Measurements from ENCODE around the gene FAM177A1. TPM values are rescaled to one million over a fixed set of nuclear protein-coding genes. Genes with fewer than 3 reads are reported as not detected.
"Not testable (repeated sequence)": the region's sequence is repeated elsewhere in the genome, so short reads cannot be mapped to it uniquely, and the experiment has no call there.

Gene FAM177A1, protein sequence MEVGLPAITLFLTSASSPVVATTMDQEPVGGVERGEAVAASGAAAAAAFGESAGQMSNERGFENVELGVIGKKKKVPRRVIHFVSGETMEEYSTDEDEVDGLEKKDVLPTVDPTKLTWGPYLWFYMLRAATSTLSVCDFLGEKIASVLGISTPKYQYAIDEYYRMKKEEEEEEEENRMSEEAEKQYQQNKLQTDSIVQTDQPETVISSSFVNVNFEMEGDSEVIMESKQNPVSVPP
- 46.7 and 53.9 TPM in 2 replicates for total RNA-seq (2014; rRNA removed; shearing (Covaris generic))

DNA sequence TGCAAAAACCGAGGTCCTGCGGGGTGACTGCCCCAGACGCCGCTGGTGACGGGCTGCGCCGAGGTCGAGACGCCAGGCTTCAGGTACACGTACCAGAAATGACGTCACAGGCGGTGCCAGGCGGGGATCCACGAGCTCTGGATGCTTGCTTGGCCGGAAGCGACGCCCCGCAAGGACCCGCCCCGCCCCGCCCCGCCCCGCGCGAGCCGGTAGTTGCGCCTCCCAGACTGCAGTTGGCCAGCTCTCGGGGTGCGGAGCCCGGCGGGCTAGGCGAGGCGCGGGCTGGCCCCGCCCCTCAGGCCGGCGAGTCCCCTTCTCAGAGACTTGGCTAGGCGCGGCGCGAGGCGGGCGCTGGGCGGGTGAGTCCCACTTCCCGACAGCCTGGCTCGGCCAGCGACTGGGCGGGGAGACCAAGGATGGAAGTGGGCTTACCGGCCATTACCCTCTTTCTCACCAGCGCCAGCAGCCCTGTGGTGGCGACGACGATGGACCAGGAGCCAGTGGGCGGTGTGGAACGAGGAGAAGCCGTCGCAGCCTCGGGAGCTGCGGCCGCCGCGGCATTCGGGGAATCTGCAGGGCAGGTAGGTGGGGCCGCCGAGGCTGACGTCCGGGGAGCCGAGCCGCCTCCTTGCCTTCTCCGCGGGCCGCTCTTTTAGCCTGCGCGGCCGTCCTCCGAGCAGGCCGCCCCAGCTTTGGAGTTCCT lies at the start of gene FAM177A1:
FAM177A1 (plus strand) TSS at position 225 of the 703 bp plus-strand sequence; CDS start at position 417, 192 bp downstream.
- peak; percentile 99 for DNase-seq (ENCODE audit: low read depth)

DNA sequence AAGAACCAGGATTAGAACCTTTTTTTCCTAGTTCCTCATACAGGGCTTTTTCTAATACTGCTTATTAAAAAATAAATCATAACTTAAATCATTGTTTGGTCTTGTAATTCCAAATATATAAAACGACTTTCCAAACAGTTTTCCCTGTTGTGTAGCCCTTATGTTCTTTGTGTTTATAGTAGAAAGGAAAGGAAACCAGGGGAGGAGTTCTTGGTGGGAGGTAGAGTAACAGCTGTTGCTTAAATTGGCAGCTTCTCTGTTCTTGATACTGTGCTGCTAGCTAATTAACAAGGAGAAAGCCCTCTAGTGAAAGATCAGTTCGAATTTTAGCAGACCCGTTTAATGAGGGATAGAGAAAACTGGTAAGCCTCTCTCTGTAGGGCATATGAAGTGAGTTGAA lies 48.3 kb upstream of the FAM177A1 start:
- DNase-seq (ENCODE audit: low read depth) = no peak

DNA sequence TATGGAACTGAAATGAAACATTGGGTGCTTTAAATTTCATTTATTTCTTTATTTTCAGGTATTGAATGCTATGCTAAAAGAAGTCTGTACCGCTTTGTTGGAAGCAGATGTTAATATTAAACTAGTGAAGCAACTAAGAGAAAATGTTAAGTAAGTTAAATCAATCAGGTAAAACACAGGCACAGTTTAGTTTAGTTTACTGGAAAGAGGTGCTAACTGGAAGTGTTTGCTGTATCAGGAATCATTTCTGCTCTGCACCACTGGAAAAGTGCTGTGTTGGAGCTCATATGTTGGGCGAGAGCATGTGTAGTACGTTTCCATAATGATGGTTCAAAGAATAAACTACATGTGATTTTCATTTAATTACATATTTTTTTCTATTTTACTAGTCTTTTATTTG lies 46.6 kb upstream of the FAM177A1 start:
- no peak for DNase-seq (ENCODE audit: low read depth)

DNA sequence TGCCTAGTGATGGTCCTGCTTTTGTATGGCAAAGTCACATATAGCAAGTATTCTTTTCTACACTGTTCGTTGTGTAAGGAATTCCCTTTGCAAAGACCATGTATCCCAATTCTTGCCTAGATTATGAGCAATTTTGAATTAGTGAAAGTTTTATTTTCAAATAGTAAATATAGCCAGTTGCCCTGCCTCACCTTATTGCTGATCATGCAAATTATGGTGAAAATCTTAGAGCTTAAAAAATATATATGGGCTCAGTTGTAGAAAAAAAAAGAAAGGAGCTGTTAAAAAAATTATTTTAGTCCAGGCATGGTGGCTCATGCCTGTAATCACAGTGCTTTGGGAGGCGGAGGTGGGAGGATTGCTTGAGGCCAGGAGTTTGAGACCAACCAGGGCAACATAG lies 44.5 kb upstream of the FAM177A1 start:
- no peak for DNase-seq (ENCODE audit: low read depth)

DNA sequence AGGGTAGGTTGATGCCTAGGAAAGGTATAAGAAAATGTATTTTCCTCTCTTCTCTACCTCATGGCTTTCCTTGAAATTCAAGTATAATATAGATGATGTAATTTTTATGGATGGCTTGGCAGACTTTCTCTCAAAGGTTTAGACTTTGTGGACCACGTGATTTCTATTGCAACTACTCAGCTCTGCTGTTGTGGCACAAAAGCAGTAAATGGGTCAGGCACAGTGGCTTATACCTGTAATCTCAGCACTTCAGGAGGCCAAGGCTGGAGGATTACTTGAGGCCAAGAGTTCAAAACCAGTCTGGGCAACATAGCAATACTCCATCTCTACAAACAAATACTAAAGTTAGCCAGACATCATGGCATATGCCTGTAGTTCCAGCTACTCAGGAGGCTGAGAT lies 41.2 kb upstream of the FAM177A1 start:
- no peak for DNase-seq (ENCODE audit: low read depth)

DNA sequence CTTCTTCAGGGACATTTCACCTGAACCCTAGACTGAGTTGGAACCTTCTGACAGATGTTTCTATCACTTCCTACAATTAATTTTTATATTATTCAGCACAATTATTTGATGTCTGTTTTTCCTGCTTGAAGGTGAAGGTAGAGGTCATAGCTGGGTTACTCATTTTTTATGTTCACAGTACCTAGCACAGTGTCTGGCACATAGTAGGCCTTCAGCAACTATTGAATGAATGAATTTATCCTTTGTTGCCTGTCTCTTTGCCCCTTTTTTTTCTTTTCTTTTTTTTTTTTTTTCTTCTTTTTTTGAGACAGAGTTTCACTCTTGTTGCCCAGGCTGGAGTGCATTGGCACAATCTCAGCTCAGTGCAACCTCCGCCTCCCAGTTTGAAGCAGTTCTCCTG lies 29.5 kb upstream of the FAM177A1 start:
- DNase-seq (ENCODE audit: low read depth) = no peak

DNA sequence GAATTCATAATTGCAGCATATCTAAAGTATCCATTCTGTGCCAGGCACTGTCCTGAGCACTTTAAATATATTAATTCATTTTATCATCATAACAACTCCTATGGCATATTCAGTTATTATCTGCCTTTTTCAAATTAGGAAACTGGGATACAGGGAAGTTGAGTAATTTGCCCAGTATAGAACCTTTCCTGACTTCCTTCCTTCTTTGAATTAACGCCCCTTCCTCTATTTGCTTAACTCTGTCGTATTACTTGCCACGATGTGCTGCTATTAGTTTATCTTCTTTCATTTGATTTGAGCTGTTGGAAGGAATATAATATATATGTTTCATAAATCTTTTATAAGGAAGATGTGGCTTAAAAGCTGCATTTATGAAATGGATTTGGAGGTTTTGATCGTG lies 25.4 kb upstream of the FAM177A1 start:
- no peak for DNase-seq (ENCODE audit: low read depth)

DNA sequence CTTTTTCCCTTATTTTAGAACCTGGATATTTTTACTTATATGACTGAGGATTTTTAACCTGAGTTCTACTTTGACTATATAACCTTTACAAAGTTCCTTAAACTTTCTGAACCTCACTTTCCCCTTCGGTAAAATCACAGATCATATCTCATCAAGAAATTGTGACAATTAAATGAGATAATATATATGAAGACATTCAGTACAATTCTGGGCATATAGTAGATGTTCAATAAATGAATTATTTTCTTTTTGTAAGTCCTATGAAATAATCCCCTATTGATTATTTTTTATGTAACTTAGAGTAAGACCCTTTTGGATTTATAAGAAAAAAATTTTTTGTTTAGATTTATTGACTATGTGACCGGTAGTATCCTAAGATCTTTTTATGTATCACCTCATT lies 17.6 kb upstream of the FAM177A1 start:
- DNase-seq (ENCODE audit: low read depth) = no peak

DNA sequence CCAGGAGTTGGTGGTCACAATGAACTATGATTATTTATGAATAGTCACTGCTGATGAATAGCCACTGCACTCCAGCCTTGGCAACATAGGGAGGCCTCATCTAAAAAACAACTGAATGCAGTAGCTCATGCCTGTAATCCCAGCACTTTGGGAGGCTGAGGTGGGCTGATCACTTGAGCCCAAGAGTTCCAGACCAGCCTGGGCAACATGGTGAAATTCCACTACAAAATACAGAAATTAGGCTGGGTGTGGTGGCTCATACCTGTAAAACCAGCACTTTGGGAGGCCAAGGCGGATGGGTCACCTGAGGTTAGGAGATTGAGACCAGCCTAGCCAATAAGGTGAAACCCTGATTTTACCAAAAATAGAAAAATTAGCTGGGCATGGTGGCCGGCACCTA lies 13.5 kb upstream of the FAM177A1 start:
- DNase-seq (ENCODE audit: low read depth) = no peak

DNA sequence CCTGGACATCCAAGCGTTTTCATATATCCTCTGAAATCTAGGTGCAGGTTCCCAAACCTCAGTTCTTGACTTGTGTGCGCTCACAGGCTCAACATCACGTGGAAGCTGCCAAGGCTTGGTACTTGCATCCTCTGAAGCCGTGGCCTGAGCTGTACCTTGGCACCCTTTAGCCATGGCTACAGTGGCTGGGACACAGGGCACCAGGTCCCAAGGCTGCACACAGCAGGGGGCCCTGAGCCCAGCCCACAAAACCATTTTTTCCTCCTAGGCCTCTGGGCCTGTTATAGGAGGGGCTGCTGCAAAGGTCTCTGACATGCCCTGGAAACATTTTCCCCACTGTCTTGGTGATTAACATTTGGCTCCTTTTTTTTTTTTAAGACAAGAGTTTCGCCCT lies 11.6 kb upstream of the FAM177A1 start:
- DNase-seq (ENCODE audit: low read depth) = no peak

DNA sequence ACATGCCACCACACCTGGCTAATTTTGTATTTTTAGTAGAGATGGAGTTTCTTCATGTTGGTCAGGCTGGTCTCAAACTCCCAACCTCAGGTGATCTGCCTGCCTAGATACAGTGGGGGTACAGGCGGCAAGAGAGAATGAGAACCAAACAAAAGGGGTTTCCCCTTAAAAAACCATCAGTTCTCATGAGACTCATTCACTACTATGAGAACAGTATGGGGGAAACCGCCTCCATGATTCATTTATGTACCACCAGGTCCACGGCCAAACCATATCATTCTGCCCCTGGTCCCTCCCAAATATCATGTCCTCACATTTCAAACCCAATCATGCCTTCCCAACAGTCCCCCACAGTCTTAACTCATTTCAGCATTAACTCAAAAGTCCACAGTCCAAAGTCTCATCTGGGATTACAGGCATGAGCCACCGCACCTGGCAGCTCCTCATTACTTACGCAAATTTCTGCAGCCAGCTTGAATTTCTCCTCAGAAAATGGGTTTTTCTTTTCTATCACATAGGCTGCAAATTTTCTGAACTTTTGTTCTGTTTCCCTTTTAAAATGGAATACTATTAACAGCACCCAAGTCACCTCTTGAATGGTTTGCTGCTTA lies 11.0 kb upstream of the FAM177A1 start:
- not testable (repeated sequence) for DNase-seq (ENCODE audit: low read depth)

DNA sequence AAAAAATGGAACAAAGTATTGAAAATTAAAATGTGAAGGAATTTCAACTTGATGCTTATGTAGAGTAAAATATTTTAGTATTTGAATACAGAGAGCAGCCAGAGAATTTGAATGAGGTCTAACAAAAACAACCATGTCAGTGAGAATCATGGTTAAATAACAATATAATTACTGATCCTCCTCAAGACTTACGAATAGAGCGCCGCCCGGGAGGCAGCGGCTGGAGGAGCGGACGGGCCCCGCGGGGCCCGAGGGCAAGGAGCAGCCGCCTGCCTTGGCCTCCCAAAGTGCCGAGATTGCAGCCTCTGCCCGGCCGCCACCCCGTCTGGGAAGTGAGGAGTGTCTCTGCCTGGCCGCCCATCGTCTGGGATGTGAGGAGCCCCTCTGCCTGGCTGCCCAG lies 7.8 kb upstream of the FAM177A1 start:
- not testable (repeated sequence) for DNase-seq (ENCODE audit: low read depth)

DNA sequence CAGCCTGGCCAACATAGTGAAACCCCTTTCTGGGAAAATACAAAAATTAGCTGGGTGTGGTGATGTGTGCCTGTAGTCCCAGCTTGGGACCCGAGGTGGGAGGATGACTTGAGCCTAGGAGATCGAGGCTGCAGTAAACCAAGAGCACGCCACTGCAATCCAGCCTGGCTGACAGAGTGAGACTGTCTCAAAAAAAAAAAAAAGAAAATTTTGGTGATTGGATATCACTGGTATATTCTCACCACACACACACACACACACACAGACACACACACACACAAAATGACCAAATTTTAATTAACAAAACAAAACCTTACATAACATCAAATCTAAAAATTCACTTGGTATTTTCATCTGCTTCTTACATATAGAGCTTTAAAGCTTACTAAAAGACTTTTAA lies 3.4 kb upstream of the FAM177A1 start:
- no peak for DNase-seq (ENCODE audit: low read depth)

DNA sequence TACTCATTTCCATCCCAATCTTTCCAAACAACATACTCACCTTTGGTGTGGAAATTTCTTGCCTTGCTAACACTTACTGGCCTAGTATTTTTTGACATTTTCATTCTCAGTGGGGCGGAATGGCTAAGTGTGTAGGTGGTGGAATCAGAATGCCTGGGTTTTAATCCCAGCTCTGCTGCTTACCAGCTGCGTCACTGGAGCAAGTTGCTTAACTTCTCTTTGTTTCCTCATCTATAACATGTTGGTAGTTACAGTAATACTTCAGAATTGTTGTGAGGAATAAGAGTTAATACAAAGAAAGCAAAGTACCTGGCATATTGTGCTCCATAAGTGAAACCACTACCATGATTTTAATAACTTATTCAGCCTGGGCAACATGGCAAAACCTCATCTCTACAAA lies 3.0 kb upstream of the FAM177A1 start:
- DNase-seq (ENCODE audit: low read depth) = no peak

DNA sequence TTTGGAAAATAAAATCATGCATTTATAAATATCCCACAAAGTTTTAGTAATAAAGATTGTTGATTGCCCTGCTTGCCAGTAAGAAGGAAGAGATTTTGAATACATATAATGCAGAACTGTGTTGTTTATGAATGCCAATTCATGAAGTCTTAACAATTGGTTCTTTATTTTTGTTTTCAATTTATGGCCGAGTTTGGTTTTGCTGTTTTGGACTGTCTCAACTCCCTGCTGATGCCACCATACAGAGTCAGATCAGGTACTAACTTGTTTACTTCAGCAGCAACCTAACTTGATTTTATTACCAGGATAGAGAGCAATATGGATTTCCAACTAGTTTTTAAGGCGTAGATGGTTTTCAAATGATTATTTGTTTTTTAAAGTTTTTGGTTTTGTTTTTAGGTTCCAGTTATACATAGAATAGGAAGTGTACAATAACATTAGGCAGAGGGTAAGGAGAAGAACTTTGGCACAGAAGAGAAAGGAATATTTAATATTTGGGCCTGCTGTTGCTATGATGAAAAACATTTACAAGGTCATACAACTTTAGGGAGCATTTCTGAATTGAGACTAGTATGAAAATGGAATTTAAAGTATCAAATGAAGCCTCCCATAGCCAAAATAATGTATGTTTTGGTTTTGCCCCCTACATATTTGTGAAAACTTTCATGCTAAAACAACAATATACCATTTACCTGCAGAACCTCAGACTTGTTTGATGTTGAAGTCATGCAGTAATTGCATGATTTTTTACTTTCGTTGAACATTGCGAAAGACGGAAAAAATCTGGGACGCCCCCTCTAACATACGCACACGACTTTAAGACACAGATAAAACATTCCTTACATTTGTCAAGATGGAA lies 904 bp upstream of the FAM177A1 start:
- DNase-seq (ENCODE audit: low read depth) = no peak

DNA sequence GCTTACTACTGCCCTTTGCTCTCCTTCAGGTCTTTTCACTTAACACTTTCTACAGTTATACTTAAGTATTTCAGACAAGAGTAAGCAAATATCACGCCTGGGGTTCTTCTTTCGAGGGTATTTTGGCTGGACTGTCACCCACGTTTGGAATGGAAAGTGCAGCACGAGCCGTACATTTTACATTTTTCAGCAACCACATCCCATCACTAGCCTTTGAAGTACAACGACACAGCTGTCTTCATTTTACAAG lies 349 bp upstream of the FAM177A1 start:
- no peak for DNase-seq (ENCODE audit: low read depth)

DNA sequence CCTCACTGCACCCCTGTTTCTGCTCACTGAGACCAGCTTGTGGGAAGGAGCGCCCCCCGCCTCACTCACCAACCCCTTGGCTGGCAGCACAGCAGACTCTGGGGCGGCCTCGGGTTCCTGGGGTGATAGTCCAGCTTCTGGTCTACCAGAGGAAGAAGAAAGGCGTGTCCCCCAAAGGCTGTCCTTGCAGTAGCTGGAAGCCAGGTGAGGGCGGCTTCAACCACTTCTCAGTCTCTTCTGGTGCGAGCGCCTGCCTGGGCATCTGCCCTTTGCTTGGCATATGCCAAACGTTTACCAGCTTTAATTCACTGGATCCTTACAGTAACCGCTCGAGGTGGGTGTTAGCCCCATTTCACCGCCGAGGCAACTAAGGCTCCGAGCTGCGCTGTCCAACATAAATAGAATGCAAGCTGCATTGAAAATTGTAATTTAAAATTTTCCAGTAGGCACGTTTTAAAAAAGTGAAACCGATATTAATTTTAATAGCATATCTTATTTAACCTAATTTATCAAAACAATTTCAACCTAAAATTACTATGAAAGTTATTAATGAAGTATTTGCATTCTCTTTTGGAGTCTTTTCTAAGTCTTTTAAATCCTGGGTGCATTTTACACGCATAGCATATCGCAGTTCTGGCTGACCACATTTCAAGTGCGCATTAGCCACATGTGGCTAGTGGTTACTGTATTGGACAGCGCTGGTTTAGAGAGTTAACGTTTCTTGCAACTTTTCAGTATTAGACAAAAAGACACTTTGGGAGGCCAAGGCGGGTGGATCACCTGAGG lies 872 bp downstream of the FAM177A1 start:
- DNase-seq (ENCODE audit: low read depth) = peak; percentile 30

DNA sequence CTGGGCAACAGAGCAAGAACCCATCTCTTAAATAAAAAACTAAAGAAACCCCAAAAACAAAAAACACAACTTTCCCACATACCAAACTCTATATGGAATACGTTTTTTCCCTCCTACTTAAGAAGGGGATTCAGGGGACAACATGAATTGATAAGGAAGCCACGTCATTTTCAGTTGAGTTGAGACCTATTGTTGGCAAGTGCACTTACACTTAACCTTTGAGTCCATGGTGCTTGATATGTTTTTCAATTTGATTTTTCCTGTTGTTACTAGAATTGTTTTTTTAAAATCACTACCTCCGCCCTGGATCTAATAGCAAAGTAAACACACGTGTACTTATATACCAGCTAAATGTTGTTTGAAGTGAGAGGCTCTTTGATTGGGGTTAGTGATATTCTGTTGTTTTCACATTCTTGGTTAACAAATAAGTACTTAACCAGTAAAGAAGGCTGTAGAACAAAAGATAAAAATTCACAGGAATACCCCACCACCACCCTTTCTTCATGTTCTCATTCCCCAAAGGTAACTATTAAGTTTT lies 2.0 kb downstream of the FAM177A1 start:
- DNase-seq (ENCODE audit: low read depth) = no peak

DNA sequence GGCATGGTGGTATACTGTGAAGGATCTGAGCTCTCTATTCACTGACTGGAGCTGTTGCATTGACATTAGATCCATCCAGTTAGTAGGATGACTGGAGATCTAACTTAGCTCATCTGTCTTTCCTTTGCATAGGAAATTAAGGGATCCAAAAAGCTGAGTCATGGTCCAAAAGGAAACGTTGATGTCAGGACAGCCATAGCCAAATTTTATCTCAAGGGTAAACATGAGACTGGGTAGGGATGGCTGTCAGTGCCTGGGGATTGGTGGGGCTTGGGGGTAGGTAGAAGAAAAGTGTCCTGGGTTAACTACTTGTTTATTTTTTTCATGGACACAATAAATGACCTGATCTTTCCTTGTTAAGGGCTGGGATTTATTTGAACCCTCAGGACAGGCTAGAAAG lies 4.6 kb downstream of the FAM177A1 start:
- peak; percentile 55 for DNase-seq (ENCODE audit: low read depth)

DNA sequence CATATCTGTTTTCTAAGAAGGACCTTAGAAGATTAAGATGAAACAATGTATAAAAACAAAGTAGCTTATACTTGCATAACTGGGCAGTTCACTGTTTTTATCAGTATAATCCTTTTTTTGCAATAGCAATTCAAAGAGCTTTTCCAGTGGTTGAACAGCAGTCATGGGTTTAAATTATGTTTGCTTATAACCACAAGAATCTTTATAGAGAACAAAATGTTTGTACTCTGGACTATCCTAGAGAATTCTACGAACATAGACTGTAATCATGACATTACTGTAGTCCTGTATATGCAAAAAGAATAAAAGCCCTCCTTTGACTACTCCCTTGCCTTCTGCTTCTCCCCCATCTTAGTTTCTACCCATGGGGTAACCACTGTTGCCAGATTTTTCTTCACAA lies 5.7 kb downstream of the FAM177A1 start:
- DNase-seq (ENCODE audit: low read depth) = no peak

DNA sequence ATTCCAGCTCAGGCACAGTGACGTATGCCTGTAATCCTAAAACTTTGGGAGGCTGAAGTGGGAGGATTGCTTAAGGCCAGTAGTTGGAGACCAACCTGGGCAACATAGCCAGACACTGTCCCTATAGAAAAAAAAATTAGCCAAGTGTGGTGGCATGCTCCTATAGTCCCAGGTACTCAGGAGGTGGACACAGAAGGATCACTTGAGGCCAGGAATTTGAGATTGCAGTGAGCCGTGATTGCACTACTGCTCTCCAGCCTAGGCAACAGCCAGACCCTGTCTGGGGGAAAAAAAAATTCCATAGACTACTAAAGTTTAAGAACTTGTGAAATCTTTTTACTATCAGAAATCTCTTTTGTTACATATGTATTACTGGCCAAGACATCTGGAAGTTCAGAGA lies 6.6 kb downstream of the FAM177A1 start:
- no peak for DNase-seq (ENCODE audit: low read depth)
